ENCODE measurements around the gene WFIKKN1. TPM values are rescaled to one million over a fixed set of nuclear protein-coding genes. Genes with fewer than 3 reads are reported as not detected.

WFIKKN1 gene
- total RNA-seq, 1 donor from 2014 or later: 0.94 TPM

DNA sequence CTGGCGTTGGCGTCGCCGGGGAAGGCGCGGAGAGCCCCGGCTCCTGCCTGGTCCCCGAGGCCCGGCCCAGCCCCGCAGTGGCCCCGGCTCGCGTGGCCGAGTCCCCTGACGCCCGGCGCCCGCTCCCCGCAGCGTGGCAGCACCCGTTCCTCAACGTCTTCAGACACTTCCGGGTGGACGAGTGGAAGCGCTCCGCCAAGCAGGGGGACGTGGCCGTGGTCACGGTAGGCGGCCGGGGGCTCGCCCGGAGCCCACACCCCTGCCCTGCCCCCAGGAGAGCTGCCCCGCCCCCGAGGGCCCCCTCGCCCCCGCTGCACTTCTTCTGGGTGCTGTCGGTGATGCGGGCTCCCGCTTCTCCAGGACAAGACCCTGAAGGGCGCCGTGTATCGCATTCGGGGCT, 18.8 kb downstream of the WFIKKN1 start:
- H3K27ac Mint-ChIP-seq: no peak overlapping the region
- no peaks in the 10 kb centered on the region for H3K27me3 Mint-ChIP-seq (ENCODE audit: low read depth)
- DNase-seq (ENCODE audit: low spot score in 2 of 2, unreplicated experiment in 2 of 2): no peak
- H3K9me3 Mint-ChIP-seq: no peaks in the 10 kb centered on the region
- no peak for TF ChIP-seq CTCF (IDR thresholded peaks at IDR 0.05; ENCODE audit: unreplicated experiment)
- peaks cover 13% of the 10 kb centered on the region for H3K4me1 Mint-ChIP-seq
- H3K36me3 Mint-ChIP-seq: no peaks in the 10 kb centered on the region
- H3K4me3 Mint-ChIP-seq: peak overlapping the region; percentile 71

- Mint-ChIP-seq H3K4me3 (peak overlapping the region; percentile 42), H3K27ac (no peak overlapping the region), H3K27me3 (ENCODE audit: low read depth) (no peaks in the 10 kb centered on the region), H3K4me1 (peaks cover 11% of the 10 kb centered on the region), H3K9me3 (no peaks in the 10 kb centered on the region), H3K36me3 (no peaks in the 10 kb centered on the region)
- no peak for TF ChIP-seq CTCF (IDR thresholded peaks at IDR 0.05; ENCODE audit: unreplicated experiment)
- no peak for DNase-seq (ENCODE audit: low spot score in 2 of 2, unreplicated experiment in 2 of 2)
Measured at GRCh38 chr16:651844-652243, 21.1 kb downstream of the WFIKKN1 start.

- Mint-ChIP-seq H3K4me1 (peaks cover 11% of the 10 kb centered on the region), H3K4me3 (no peak overlapping the region), H3K36me3 (no peaks in the 10 kb centered on the region), H3K27me3 (ENCODE audit: low read depth) (no peaks in the 10 kb centered on the region), H3K27ac (no peak overlapping the region), H3K9me3 (no peaks in the 10 kb centered on the region)
- TF ChIP-seq CTCF (IDR thresholded peaks at IDR 0.05; ENCODE audit: unreplicated experiment): no peak
- no peak for DNase-seq (ENCODE audit: low spot score in 2 of 2, unreplicated experiment in 2 of 2)
Measured at GRCh38 chr16:652454-653305, 21.9 kb downstream of the WFIKKN1 start.

DNA sequence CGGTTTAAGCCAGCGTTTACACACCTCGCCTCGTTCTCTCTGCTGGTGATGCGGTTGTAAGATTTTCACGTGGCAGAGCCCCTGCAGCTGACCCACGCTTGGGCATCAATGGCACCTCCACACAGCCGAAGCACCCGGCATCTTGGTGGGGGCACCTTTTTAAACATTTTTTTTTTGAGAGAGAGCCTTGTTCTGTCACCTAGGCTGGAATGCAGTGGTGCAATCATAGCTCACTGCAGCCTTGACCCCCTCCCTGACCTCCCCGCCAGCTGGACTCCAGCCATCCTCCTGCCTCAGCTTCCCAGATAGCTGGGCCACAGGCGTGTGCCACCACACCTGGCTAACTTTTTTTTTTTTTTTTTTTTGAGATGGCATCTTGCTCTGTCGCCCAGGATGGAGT, 23.2 kb downstream of the WFIKKN1 start:
- Mint-ChIP-seq H3K4me1 (peaks cover 3% of the 10 kb centered on the region), H3K4me3 (no peak overlapping the region), H3K36me3 (no peaks in the 10 kb centered on the region), H3K27me3 (ENCODE audit: low read depth) (no peaks in the 10 kb centered on the region), H3K27ac (no peak overlapping the region), H3K9me3 (no peaks in the 10 kb centered on the region)
- DNase-seq (ENCODE audit: low spot score in 2 of 2, unreplicated experiment in 2 of 2): no peak
- TF ChIP-seq CTCF (IDR thresholded peaks at IDR 0.05; ENCODE audit: unreplicated experiment): no peak

DNA sequence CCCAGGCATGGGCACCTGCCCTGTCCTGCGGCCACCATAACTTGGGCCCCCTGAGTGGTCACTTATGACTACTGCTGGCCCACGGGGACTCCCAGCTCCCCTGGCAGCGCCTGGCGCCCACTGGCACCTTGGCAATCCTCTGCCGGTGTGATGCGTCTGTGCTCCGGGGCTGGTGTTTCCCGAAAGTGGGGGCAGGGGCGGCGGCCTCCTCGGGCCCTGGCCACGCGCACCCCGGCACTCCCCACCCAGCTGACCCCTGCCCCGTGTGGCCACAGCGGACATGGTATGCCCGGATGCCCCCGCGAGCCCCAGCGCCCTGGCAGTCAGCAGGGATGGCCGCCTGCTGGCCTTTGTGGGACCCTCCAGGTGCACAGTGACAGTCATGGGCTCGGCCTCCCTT, 26.7 kb downstream of the WFIKKN1 start:
- Mint-ChIP-seq H3K4me3 (no peak overlapping the region), H3K27ac (no peak overlapping the region), H3K9me3 (no peaks in the 10 kb centered on the region), H3K36me3 (no peaks in the 10 kb centered on the region), H3K4me1 (peaks cover 5% of the 10 kb centered on the region), H3K27me3 (ENCODE audit: low read depth) (no peaks in the 10 kb centered on the region)
- TF ChIP-seq CTCF (IDR thresholded peaks at IDR 0.05; ENCODE audit: unreplicated experiment): no peak
- no peak for DNase-seq (ENCODE audit: low spot score in 2 of 2, unreplicated experiment in 2 of 2)

All from mesothelial cell of epicardium (in vitro differentiated cells).